Measurements from ENCODE around the gene FBXW7.
A peak's percentile ranks its signal among the peaks of the same experiment; 100 is the strongest.

FBXW7 gene

DNA sequence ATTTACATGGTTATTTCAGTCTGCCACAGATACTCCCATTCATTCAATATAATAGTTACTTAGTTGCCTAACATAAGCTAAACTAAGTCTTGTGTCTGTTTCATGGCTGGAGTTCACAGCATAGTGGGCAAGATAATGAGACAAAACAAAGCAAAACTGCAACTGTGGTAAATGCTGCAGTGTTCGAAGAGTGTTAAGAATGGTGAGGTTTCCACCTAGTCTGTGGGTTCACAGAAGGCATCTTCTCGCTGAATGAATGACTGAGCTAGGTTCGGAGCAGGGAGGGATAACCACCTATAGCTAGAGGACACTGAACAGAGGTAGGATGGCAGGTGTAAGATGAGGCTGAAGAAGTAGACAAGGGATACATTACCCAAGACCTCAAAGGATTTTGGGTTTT is 171.0 kb downstream of the FBXW7 start:
- DNase-seq, result no peak

DNA sequence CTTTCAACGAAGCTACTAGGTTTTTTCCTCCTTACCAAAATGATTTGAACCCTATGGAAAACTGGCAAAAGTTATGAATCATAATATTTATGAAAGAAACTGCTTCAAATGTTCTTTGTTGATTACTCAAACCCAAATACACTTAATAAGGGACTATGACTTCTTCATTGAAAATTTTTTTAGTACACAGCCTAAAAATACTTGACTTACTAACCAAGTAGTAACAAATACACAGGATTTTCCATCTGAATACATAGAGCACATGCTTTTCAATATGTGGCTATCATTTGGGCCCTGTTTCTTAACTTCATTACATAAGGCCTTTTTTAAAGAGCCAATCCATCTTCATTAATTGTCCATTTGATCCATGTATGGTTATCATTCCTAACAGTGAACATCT is 171.5 kb downstream of the FBXW7 start:
- DNase-seq, result no peak

DNA sequence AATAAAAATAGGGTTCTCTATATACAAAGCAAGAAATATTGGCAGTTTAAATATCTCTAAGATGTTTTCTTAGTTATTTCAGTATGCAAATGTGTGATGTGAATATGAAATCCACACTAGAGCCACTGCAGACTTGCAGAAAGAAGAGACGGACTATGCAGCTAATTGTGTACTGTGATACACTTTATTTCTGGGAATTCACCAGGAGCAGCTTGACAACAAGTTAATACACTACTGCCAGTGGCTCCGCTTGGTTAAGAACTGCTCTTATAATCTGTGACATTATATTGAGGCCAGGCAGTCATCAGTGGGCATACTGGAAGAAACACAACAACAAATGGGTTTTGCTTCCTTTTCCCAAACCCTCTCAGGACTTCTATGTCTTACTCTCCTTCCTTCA is 172.0 kb downstream of the FBXW7 start:
- no peak for DNase-seq

DNA sequence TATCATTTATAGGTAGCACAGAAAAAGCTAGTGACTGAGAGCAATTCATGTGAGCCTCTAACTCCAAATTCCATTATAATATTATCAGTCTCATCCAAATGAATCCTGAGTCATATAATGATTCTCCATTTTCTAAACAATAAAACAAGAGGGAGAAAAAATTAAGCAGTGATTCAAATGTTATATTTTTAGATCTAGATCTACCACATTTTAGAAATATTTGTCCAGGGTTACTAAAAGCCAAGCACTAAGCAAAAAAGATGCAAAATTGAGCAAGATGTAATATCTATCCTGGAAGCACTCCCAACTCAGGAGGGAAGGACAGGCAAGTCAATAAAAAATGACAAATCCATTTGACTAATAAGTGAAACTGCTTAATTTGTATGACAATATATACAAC is 172.8 kb downstream of the FBXW7 start:
- DNase-seq, result peak in 1 of 3 donors; percentile 28

DNA sequence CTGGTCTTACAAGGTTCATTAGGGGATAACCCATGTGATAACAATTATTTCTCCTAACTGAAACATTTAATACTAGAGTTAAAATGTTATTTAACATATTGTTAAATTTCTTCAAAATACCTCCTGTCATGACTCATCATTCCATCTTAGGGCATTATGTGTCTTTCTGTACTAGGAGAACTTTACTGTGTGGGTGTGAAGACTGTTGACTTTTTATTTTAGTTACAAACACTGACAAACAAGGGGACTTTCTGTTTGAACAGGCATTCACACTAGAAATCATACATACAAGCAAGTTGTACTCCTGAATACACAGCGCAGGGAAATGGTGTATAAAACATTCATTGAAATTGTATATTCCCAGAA is 175.9 kb downstream of the FBXW7 start:
- peak; percentile 12 to 58 (median 41) for DNase-seq

DNA sequence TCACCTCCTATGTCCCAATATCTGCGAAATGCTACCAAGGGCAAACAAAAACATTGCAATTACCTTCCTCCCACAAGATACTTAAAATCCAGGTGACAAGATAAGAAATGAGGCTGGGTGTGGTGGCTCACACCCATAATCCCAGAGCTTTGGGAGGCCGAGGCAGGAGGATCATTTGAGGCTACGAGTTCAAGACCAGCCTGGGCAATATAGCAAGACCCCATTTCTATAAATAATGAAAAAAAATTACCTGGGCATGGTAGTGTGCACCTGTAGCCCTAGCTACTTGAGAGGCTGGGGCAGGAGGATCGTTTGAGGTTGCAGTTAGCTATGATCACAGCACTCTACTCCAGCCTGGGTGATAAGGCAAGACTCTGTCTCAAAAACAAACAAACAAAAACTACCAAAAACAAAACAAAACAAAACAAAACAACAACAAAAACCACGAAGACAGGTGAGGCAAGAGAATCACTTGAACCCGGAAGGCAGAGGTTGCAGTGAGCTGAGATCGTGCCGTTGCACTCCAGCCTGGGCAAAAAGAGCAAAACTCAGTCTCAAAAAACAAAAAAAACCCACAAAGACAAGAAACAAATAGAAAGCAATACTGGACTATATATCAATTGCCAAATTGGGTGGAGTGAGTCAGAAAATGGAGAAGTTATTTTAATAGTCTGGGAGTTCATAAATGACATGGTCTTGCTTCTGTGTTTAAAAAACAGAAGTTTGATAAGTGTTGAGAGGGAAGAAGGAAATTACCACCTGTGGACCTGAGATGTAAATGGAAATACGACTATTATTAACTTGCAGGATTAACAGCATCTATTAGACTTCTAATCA is 176.5 kb downstream of the FBXW7 start:
- peak; percentile 42 to 76 (median 56) for DNase-seq

DNA sequence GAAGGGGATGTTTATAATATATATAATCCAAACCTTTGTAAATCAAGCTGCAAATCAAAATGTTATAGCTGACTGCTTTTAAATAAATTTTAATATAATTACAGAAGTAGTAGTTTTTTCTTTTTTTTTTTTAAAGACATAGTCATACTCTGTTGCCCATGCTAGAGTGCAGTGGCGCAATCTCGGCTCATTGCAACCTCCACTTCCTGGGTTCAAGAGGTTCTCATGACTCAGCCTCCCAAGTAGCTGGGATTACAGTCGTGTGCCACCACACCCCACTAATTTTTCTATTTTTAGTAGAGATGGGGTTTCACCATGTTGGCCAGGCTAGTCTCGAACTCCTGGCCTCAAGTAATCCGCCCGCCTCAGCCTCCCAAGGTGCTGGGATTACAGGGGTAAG is 178.7 kb downstream of the FBXW7 start:
- DNase-seq, result peak; percentile 27 to 59 (median 56)

DNA sequence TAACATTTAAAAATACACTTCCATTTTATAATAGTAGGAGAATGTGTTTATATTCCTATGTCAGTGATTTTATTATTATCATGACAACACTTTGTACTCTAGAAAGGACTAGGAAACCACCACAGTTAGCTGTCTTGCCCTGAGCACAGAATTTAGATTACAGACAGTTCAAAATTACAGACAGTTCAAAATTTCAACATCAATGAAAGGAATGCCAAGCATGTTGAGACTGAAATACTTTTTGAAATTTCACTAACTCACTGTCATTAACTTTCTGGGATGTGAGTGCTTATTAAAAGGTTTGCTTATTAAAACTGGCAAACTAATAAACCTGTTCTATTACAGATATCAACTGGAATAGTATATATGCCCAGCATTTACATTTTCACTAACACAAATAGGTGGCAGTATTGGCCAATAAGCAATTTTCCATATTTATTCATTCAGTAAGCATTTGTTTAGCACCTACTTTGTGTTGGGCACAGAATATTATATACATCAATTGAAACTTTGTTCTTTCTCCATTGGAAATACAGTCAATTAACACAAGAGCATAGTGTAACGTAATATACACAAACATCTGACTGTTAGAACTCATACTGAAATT is 179.4 kb downstream of the FBXW7 start:
- no peak for DNase-seq

DNA sequence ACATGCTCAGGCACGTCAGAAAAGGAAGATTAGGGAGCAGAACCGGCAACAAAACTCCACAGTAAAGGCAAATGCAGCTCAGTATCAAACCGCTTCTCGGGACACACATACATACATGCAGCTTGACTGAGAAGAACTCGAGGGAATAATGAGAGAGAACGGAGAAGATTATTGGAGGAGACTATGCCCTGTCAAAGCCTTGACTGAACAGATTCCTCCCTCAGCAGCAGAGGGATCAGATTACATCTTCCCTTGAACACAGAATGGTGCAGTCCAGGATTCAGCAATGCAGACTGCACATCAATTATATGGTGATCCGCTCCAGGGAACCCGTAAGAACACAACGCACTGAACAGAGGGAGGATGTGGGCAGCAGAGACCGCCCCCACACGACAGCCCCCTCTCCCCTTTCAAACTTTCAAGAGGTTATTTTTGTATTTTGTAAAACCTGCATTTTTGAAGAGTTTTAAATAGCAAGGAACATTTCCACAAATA is 183.2 kb downstream of the FBXW7 start:
- DNase-seq, result no peak

DNA sequence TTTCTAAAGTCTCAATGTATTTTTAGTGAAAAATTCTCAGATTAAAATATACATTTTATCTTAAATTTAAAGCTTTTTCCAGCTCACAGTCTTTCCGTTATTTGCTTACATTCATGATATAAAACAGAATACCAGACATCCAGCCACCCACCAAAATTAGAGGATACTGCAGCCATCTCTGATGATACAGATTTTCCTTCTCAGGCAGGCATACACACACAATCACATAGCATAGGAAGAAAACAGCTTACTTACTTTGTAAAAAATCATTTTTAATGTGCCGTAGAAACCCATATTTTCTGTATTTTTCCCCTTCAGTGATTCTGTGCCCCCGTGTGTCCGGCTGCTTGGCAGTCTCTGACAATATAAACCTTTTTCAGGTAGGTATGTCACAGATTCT is 183.7 kb downstream of the FBXW7 start:
- DNase-seq, result no peak

DNA sequence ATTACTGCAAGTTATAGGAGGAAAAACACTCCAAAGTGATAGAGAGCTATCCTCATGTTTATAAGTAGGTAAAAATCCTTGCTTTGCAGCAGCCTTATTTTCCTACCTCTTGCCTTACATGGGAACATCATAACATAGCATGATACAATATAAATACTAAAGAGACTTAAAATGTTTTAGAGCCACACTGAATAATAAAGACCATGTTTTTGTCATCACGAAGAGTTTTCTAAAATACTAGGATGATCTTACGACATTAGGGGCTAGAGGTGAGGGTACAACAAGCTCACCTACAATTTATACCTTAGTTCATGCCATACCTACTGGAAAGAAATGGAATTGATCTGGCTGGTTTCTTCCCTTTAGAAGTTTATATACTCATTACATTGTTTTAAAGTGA is 184.8 kb downstream of the FBXW7 start:
- DNase-seq, result no peak

DNA sequence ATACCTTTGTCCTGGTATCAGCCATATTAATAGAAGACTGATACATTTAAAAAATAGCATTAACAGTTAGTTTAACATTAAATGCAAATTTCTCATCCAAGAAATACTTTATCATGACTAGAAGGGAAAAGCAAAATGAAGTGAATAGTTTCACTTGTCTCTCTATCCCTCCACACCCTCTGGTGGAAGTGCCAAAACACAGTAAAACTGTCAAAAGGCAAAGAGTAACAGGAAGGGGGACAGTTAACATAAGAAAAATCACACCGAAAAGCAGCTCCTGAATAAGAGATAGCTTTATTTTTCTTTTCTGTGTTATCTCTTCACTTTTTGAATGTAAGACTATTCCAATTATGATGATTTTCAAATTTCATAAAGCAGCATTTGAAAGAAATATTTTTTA is 187.2 kb downstream of the FBXW7 start:
- DNase-seq, result peak in 2 of 3 donors; percentile 19 to 29

DNA sequence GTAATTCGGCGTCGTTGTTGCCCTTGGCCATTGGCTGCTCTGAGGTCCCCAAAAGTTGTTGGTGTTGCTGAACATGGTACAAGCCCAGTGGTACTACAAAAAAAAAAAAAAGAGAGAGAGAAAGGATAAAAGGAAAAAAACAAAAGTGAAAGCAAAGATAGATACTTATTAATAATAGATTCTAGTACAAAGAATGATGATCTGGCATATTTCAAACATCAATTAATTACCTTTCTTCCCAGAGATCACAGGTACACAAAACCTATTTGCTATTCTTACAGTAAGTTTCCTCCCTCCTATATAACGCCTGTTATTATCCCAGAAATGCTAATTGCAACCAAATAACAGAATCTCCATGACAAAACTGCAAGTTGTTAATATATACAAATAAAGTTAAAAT is 188.9 kb downstream of the FBXW7 start:
- no peak for DNase-seq

DNA sequence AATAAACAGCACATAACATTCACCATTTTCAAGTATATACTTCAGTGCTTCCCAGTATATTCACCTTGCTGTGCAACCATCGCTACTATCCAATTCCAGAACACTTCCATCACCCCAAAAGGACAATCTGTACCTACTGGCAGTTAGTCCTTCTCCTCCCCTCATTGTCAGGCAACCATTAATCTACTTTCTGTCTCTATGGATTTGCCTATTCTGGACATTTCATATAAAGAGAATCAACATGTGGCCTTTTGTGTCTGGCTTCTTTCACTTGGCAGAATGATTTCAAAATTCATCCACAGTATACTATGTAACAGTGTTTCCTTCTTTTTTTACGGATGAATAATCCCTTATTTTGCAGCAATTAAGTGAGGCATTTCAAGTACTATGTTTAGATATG is 189.4 kb downstream of the FBXW7 start:
- no peak for DNase-seq

DNA sequence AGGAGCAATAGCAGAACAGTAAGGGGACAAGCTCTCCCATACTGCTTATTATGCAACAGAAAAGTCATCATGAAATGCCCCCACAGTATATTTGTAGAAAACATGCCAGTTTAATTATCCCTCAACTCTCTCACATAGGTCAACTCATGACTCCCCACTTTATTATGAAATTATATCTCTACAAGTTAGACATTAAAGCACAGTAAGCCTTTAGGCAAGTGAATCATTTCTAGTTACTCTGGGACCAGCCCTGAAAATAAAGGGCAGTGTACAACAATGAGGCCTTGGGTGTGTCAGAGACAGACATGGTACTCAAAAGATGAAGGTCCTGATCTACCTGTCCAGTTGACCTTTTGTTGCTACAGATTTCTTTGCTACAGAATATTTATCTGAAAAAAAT is 191.9 kb downstream of the FBXW7 start:
- DNase-seq, result no peak

DNA sequence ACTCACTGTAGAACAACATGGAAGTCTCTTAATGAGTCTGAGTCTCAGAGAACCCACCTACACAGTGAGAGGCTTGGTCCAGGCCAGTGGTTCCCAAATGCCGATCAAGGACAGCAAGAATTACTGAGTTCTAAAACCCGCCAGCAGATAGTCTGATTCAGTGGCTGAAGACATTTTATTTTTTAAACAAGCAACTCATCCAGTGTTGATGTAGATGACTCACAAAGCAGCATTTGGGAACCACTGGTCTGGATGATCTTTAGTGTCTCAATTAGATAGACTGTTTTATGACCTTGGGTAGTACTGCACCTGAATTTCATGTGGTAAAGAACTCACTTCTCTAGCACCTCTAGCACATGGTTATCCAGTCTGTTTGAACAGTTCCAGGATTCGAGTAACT is 193.6 kb downstream of the FBXW7 start:
- no peak for DNase-seq

DNA sequence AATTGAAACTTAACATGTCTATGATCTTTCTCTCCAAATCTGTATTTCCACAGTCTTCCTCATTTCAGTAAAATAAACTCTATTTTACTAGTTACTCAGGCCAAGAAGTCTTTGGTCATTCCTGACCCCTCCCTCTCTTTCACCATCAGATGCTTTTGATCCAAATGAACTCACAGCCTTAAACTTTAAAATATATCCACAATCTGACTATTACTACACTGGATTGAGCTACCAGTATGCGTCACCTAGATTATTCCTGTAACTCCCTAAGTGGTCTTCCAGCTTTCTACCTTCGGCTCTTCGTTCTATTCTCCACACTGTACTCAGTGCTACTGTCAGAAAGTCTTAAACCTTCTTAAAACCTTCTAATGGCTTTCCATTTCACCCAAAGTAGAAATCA is 195.1 kb downstream of the FBXW7 start:
- DNase-seq, result no peak

DNA sequence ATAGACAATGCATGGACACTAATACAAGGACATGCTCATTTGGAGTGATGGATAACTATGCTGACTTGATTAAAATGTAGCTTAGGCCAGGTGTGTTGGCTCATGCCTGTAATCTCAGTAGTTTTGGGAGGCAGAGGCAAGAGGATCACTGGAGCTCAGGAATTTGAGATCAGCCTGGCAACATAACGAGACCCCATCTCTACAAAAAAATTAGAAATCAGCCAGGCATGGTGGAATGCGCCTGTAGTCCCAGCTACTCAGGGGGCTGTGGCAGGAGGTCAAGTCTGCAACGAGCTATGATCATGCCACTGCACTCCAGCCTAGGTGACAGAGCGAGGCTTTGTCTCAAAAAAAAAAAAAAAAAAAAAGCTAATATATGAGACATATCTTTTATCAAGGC is 196.3 kb downstream of the FBXW7 start:
- DNase-seq, result no peak

DNA sequence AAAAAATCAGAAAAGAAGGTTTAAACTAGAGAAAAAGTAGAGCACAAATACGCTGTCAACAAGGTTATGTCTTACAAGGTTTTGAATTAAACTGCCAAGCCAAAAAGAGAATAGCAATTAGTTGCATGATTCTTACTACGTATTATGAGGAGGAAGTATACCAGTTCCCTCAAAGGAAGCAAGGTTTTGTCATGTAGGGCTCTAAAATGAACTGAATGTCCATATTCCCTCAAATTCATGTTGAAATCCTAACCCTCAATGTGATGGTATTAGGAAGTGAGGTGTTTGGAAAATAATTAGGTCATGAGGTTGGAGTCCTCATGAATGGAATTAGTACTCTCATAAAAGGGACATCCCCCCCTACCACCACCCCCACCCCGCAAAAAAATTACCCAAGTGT is 201.0 kb downstream of the FBXW7 start:
- peak in 1 of 3 donors; percentile 26 for DNase-seq

DNA sequence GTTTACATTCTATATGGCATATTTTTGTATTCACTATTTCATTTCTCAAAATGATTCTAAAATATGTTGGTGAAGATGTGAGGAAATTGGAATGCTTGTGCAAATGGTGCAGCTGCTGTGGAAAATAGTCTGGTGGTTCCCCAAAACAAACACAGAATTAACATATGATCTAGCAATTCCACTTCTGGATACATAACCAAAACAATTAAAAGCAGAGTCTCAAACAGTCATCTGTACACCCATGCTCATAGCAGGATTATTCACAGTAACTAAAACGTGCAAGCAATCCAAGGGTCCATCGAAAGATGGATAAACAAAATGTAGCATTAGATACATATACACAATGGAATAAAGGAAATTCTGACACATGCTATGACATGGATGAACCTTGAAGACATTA is 204.8 kb downstream of the FBXW7 start:
- DNase-seq, result no peak

DNA sequence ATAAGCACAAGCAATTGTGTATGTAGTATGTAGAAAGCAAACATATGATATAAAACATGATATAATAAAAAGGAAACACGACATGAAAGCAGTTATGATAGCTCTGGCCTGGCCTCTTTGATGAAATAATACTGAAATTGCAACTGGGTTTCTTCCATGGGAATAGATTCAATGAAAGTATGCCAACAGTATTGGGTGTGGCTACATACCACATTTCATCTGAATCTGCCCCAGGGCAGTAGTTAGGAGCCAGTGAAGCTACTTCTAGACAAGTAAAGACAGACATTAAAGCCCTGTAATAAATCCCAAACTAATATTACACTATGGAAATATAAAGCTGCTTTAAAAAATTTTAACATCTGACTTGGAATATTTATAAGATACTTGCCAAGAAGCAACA is 207.3 kb downstream of the FBXW7 start:
- DNase-seq, result no peak

DNA sequence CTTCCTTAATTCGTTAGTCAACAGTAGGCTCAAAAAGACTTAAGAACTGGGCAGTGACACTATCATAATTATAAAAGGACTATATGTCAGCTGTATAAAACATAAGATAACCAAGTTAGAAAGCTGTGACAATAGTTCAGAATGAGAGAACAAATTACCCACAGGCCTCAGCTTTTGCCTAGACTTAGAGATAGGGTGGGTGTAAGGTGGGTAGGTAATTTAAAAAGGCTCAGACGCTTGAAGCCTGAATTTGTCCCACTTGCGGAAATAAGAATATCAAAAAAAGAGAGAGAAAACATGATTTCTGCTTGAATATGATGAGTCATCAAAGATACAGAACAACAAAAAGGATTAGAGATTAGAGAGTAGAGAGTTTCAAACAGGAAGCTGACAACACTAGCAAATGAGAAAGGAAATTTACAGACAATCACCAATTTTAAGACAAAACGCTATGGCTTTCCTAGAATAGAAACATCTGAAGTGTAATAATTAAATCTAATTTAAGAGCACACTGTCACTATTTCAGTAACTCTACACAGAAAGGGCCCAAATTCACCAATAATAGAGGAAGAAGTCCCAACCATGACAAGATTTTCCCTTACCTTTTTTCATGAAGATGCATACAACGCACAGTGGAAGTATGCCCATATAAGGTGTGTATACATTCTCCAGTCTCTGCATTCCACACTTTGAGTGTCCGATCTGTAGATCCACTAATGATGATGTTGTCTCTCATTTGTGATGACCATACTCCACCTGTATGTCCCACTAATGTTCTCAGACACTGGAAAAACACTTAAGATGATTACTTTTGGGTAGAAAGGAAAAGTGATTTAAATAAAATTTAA is 208.1 kb downstream of the FBXW7 start:
- DNase-seq, result no peak

DNA sequence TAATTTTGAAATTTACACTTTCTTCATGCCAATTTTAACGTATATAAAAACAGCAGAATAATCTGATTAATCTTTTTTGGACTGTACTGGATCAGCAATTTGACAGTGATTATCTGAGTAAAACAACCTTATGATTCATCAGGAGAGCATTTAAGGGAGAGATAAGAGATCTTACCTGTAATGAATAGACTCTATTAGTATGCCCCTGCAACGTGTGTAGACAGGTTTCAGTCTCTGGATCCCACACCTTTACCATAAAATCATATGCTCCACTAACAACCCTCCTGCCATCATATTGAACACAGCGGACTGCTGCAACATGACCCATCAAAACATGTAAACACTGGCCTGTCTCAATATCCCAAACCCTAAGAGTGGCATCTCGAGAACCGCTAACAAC is 210.1 kb downstream of the FBXW7 start:
- no peak for DNase-seq

DNA sequence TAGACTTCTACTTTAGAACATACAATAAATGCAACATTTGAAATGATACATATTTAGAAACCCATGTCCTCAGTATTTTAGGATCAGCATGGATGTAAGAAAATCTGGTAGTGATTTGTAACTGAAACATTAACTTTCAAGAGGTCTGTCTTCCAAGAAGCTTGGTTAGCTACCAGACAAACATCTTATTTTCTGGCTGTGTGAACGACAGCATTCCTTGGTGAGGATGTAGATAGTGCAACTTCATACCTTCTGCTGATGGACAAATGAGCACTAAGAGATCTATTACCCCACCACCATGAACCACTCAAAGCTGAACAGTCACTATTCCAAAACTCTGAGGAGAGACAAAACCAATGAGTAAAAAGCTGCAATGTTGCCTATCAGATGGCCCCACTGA is 212.7 kb downstream of the FBXW7 start:
- DNase-seq, result no peak

All from suppressor macrophage treated with lipopolysaccharide for 1 hour (primary cell).